CD4-positive, alpha-beta T cell (primary cell): ENCODE measurements around the gene HINT2. TPM values are rescaled to one million over a fixed set of nuclear protein-coding genes. Genes with fewer than 3 reads are reported as not detected.

Source experiments
- ATAC-seq: fragments of 200-7000 bp; cut with Tn5 transposase; one replicate; pipeline ENCODE4 v1.10.0; 2022; ENCODE audit warnings: mild to moderate bottlenecking; ENCODE audit not compliant: poor library complexity
- CTCF ChIA-PET: fragments of 350-600 bp; sonication (Branson Sonifier 250); formaldehyde crosslinking; loops from one replicate; lab custom pipeline; 2021; ENCODE audit warnings: antibody characterized with exemption, inconsistent platforms; lab: Charles Lee
- POLR2A ChIA-PET: fragments of 350-600 bp; sonication (Branson Sonifier 250); formaldehyde crosslinking; loops from one replicate; lab custom pipeline; 2021; ENCODE audit warnings: antibody characterized with exemption, inconsistent platforms; lab: Charles Lee
- DNase-seq, 14 experiments: peaks; one replicate each; pipeline ENCODE4 v3.0.0-alpha.2; 2013 to 2020; ENCODE audit warnings: mixed read lengths in 2 of 14
- H3K27ac ChIP-seq, 2 donors: one replicate each; pipeline versions ENCODE4 v1.5.1 to v1.7.0; 2013; ENCODE audit warnings: low read length in 2 of 2, low read depth in 1 of 2, mild to moderate bottlenecking in 1 of 2
- H3K27me3 ChIP-seq, 2 experiments: 1 replicate in 1 of 2; 2 replicates in 1 of 2; pipeline versions ENCODE4 v1.6.1 to v1.7.0; 2013; ENCODE audit warnings: low read length in 2 of 2, control low read depth in 1 of 2, mild to moderate bottlenecking in 1 of 2, moderate library complexity in 1 of 2; ENCODE audit not compliant: insufficient read depth in 2 of 2, control insufficient read depth in 1 of 2
- H3K36me3 ChIP-seq: one replicate; pipeline ENCODE4 v1.6.1; 2013; ENCODE audit warnings: low read length, control low read depth; ENCODE audit not compliant: insufficient read depth
- H3K4me1 ChIP-seq: one replicate; pipeline ENCODE4 v1.6.1; 2013; ENCODE audit warnings: low read length, control low read depth; ENCODE audit not compliant: insufficient read depth
- H3K4me3 ChIP-seq: one replicate; pipeline ENCODE4 v1.5.1; 2013; ENCODE audit warnings: mild to moderate bottlenecking, low read length, moderate library complexity
- H3K9me3 ChIP-seq, 2 experiments: 1 replicate in 1 of 2; 2 replicates in 1 of 2; pipeline versions ENCODE4 v1.6.1 to v1.7.0; 2013; ENCODE audit warnings: low read length in 2 of 2, mild to moderate bottlenecking in 2 of 2, control low read depth in 1 of 2, moderate library complexity in 1 of 2; ENCODE audit not compliant: control insufficient read depth in 1 of 2, insufficient read depth in 1 of 2
- H3K27ac Mint-ChIP-seq: one replicate; pipeline ENCODE4 v1.8.0; 2020; ENCODE audit warnings: mixed read lengths
- H3K27me3 Mint-ChIP-seq: one replicate; pipeline ENCODE4 v1.8.0; 2021; ENCODE audit warnings: mixed read lengths
- H3K36me3 Mint-ChIP-seq: one replicate; pipeline ENCODE4 v1.8.0; 2021; ENCODE audit warnings: low read depth, mixed read lengths
- H3K4me1 Mint-ChIP-seq: one replicate; pipeline ENCODE4 v1.8.0; 2021; ENCODE audit warnings: low read depth, mixed read lengths
- H3K4me3 Mint-ChIP-seq: one replicate; pipeline ENCODE4 v1.8.0; 2020; ENCODE audit warnings: mild to moderate bottlenecking, mixed read lengths
- H3K9me3 Mint-ChIP-seq: one replicate; pipeline ENCODE4 v1.8.0; 2020; ENCODE audit warnings: mixed read lengths
- intact Hi-C, 2 experiments: fragments of 100-400 bp; cut with DNase I in 1 of 2; cut with micrococcal nuclease in 1 of 2; formaldehyde crosslinking; loops; one replicate each; pipeline versions ENCODE4 v1.15.1 to v1.9.0; 2023 to 2025; cut with DNase I, micrococcal nuclease
- total RNA-seq, 174 experiments: library from RNA in 2 of 174; stranded (reverse) in 2 of 174; gene quantifications; one replicate each; pipeline ENCODE4 v1.2.3 and lab custom pipeline; 2021 to 2026
- TF ChIP-seq, protein P1 (sequence below): fragments of 200-600 bp; IDR thresholded peaks from one replicate; pipeline ENCODE4 v1.8.0; 2022; ENCODE audit warnings: antibody characterized with exemption, mild to moderate bottlenecking

Gene HINT2
- total RNA-seq, 2 experiments from 2014 or later = 10.9 to 12.6 TPM

DNA sequence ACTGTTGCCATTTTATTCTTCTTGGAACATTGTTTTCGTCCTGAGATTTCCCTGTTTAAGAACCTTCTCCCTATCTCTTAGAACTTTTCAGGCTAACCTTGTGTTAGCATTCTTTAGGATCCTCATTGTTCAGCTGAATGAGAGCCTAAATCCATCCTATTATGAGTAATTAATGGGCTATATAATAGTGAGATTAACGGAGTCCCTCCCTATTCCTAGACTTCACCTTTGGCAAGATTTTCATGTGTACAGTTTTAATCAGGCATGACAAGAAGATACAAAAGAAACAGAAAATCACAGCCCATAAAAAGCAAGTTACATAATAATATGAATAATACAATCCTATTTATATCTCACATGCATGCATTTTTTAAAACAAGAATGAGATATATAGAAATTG lies 51.7 kb downstream of the HINT2 start:
- H3K4me3 ChIP-seq = no peak overlapping the region
- H3K4me1 Mint-ChIP-seq = peaks cover 54% of the 10 kb centered on the region
- H3K4me1 ChIP-seq = peaks cover 5% of the 10 kb centered on the region
- no peaks in the 10 kb centered on the region for H3K27me3 Mint-ChIP-seq
- H3K9me3 Mint-ChIP-seq = no peaks in the 10 kb centered on the region
- H3K9me3 ChIP-seq = no peaks in the 10 kb centered on the region
- H3K27me3 ChIP-seq = no peaks in the 10 kb centered on the region
- H3K36me3 Mint-ChIP-seq = no peaks in the 10 kb centered on the region
- no peak overlapping the region for H3K4me3 Mint-ChIP-seq
- no peak overlapping the region for H3K27ac ChIP-seq
- ATAC-seq (no peak), DNase-seq (no peak)
- CTCF ChIA-PET = no interaction called here
- POLR2A ChIA-PET = interaction anchor here (0.6 to 0.7 kb wide), 2 partner anchors 42 to 66 kb away, joined by 3 to 4 read pairs; no protein-coding TSS in a partner anchor
- TF ChIP-seq, protein P1, sequence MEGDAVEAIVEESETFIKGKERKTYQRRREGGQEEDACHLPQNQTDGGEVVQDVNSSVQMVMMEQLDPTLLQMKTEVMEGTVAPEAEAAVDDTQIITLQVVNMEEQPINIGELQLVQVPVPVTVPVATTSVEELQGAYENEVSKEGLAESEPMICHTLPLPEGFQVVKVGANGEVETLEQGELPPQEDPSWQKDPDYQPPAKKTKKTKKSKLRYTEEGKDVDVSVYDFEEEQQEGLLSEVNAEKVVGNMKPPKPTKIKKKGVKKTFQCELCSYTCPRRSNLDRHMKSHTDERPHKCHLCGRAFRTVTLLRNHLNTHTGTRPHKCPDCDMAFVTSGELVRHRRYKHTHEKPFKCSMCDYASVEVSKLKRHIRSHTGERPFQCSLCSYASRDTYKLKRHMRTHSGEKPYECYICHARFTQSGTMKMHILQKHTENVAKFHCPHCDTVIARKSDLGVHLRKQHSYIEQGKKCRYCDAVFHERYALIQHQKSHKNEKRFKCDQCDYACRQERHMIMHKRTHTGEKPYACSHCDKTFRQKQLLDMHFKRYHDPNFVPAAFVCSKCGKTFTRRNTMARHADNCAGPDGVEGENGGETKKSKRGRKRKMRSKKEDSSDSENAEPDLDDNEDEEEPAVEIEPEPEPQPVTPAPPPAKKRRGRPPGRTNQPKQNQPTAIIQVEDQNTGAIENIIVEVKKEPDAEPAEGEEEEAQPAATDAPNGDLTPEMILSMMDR = no peak
- intact Hi-C loops = no loop called here
- no peak overlapping the region for H3K27ac Mint-ChIP-seq
- H3K36me3 ChIP-seq = peaks cover 1% of the 10 kb centered on the region

Other genes starting within 250 kb of the HINT2 start
- 10 to 100 TPM; 18.5 to 18.6 TPM for gene TESK1, start 209.8 kb downstream of the HINT2 start, total RNA-seq
- gene CD72, start 196.6 kb downstream of the HINT2 start, total RNA-seq = 1 to 10 TPM; 2.3 to 3.6 TPM
- gene SIT1, start 164.1 kb downstream of the HINT2 start, total RNA-seq = 10 to 100 TPM; 18.4 to 19.2 TPM
- gene RMRP, start 157.0 kb downstream of the HINT2 start, total RNA-seq = over 10,000 TPM; 14,857 to 24,615 TPM
- 10 to 100 TPM; 10.2 TPM for gene CCDC107, start 156.8 kb downstream of the HINT2 start, total RNA-seq
- under 1 TPM; 0.08 to 0.17 TPM for gene ARHGEF39, start 149.8 kb downstream of the HINT2 start, total RNA-seq
- gene CA9, start 141.1 kb downstream of the HINT2 start, total RNA-seq = not detected
- gene TPM2, start 125.1 kb downstream of the HINT2 start, total RNA-seq = 10 to 100 TPM; 63.1 to 63.5 TPM
- gene TLN1, start 82.8 kb downstream of the HINT2 start, total RNA-seq = 100 to 1,000 TPM; 149 to 151 TPM
- 10 to 100 TPM; 13.7 to 15.4 TPM for gene CREB3, start 82.4 kb downstream of the HINT2 start, total RNA-seq
- gene GBA2, start 65.8 kb downstream of the HINT2 start, total RNA-seq = 10 to 100 TPM; 17.3 to 18.6 TPM
- 10 to 100 TPM; 12.6 to 13.1 TPM for gene RGP1, start 65.8 kb downstream of the HINT2 start, total RNA-seq
- not detected for gene MSMP, start 60.8 kb downstream of the HINT2 start, total RNA-seq
- gene NPR2, start 23.5 kb downstream of the HINT2 start, total RNA-seq = 1 to 10 TPM; 1.2 to 4.2 TPM
- gene SPAG8, start 2.8 kb downstream of the HINT2 start, total RNA-seq = 1 to 10 TPM in 1 of 2 experiments, under 1 TPM in 1; 0.81 to 1.3 TPM
- not detected for gene FAM221B, start 13.7 kb upstream of the HINT2 start, total RNA-seq
- gene TMEM8B, start 14.2 kb upstream of the HINT2 start, total RNA-seq = 1 to 10 TPM; 8.9 to 9.6 TPM
- gene OR13J1, start 55.4 kb upstream of the HINT2 start, total RNA-seq = not detected
- not detected for gene HRCT1, start 91.2 kb upstream of the HINT2 start, total RNA-seq
- gene SPAAR, start 94.4 kb upstream of the HINT2 start, total RNA-seq = not detected
- gene OR2S2, start 143.1 kb upstream of the HINT2 start, total RNA-seq = not detected
- 1 to 10 TPM; 9.3 to 9.8 TPM for gene RECK, start 221.9 kb upstream of the HINT2 start, total RNA-seq